ENCODE results near the gene SLC2A4RG. TPM values are rescaled to one million over a fixed set of nuclear protein-coding genes. Genes with fewer than 3 reads are reported as not detected.

The SLC2A4RG gene
- total and polyA plus RNA-seq, 2 of the 13 experiments (the other 11 are each of a cell fraction or from before 2014, with no cell fraction given) = 91.4 to 95.9 TPM

GRCh38 chr20:63702036-63702665, 37.4 kb upstream of the SLC2A4RG start (continued):
- TF ChIP-seq ZNF652 (CRISPR knock-in tag; IDR thresholded peaks at IDR 0.05; ENCODE audit: borderline replicate concordance, low read depth) = no peak
- 0 out of 2 replicates have a peak, but pooled peaks have one; percentile 74 for TF ChIP-seq DNMT1 (CRISPR knock-in tag; IDR thresholded peaks at IDR 0.05)
- TF ChIP-seq AGO2 (optimal IDR thresholded peaks at IDR 0.05; ENCODE audit: low read depth, low read length) = peak; percentile 95
- TF ChIP-seq ZNF350 (CRISPR knock-in tag; IDR thresholded peaks at IDR 0.05; ENCODE audit: borderline replicate concordance, low read depth) = no peak
- no peak for TF ChIP-seq NFRKB (IDR thresholded peaks at IDR 0.05)
- no peak for TF ChIP-seq SATB2 (CRISPR knock-in tag; IDR thresholded peaks at IDR 0.05)
- TF ChIP-seq IKZF5 (CRISPR knock-in tag; IDR thresholded peaks at IDR 0.05) = no peak
- TF ChIP-seq ZNF33A (CRISPR knock-in tag; IDR thresholded peaks at IDR 0.05; ENCODE audit: borderline replicate concordance) = no peak
- TF ChIP-seq TBL1XR1 (IDR thresholded peaks at IDR 0.05; ENCODE audit: borderline replicate concordance, low read length, partially characterized antibody) = no peak
- no peak for TF ChIP-seq FLYWCH1 (CRISPR knock-in tag; IDR thresholded peaks at IDR 0.05)
- no peak for TF ChIP-seq ZNF329 (CRISPR knock-in tag; IDR thresholded peaks at IDR 0.05; ENCODE audit: low read depth)
- TF ChIP-seq ZNF83 (CRISPR knock-in tag; IDR thresholded peaks at IDR 0.05; ENCODE audit: borderline replicate concordance) = no peak
- no peak for TF ChIP-seq ZNF770 (CRISPR knock-in tag; IDR thresholded peaks at IDR 0.05)
- TF ChIP-seq ZNF20 (CRISPR knock-in tag; IDR thresholded peaks at IDR 0.05) = no peak
- TF ChIP-seq POLR2AphosphoS5 (IDR thresholded peaks at IDR 0.05; ENCODE audit: low read depth, low read length) = 0 out of 2 replicates have a peak, but pooled peaks have one; percentile 12
- no peak for TF ChIP-seq SIX4 (CRISPR knock-in tag; IDR thresholded peaks at IDR 0.05)
- TF ChIP-seq ARID3A (IDR thresholded peaks at IDR 0.05; ENCODE audit: low read depth, low read length) = no peak
- TF ChIP-seq MLXIP (CRISPR knock-in tag; IDR thresholded peaks at IDR 0.05; ENCODE audit: borderline replicate concordance) = no peak
- TF ChIP-seq KDM3A (CRISPR knock-in tag; IDR thresholded peaks at IDR 0.05; ENCODE audit: low read depth) = no peak
- TF ChIP-seq POGK (CRISPR knock-in tag; conservative IDR thresholded peaks at IDR 0.05) = no peak
- TF ChIP-seq ZNF326 (CRISPR knock-in tag; IDR thresholded peaks at IDR 0.05; ENCODE audit: borderline replicate concordance) = peak; percentile 70; the same call in 1 of the 2 replicates

All from HepG2 (cell line).